Naive thymus-derived CD8-positive, alpha-beta T cell (primary cell): ENCODE data around the gene BRCA1. TPM values are rescaled to one million over a fixed set of nuclear protein-coding genes. Genes with fewer than 3 reads are reported as not detected.
A peak's percentile ranks its signal among the peaks of the same experiment; 100 is the strongest.
"Not testable (repeated sequence)": the region's sequence is repeated elsewhere in the genome, so short reads cannot be mapped to it uniquely, and the experiment has no call there.

Experiments
- ATAC-seq, 2 donors: fragments of 150-1000 bp; cut with Tn5 transposase in 1 of 2; sonication (Bioruptor Pico), chemical (Tn5 transposase) in 1 of 2; 1 replicate in 1 of 2; 2 replicates in 1 of 2; pipeline ENCODE4 v1.10.0; 2021; ENCODE audit warnings: mild to moderate bottlenecking in 2 of 2, moderate library complexity in 2 of 2
- POLR2A ChIA-PET: fragments of 350-600 bp; sonication (Branson Sonifier 250); formaldehyde crosslinking; loops from one replicate; lab custom pipeline; 2021; ENCODE audit warnings: antibody characterized with exemption; lab: Charles Lee
- DNase-seq, 10 donors: peaks; one replicate each; pipeline versions ENCODE4 v3.0.0 to v3.0.0-alpha.2; 2020 to 2022
- H3K27ac Mint-ChIP-seq, 10 donors: one replicate each; pipeline ENCODE4 v1.8.0; 2020 to 2022; ENCODE audit warnings: mild to moderate bottlenecking in 10 of 10, mixed read lengths in 10 of 10, moderate library complexity in 4 of 10, inconsistent platforms in 1 of 10
- H3K27me3 Mint-ChIP-seq, 5 donors: one replicate each; pipeline ENCODE4 v1.8.0; 2021 to 2022; ENCODE audit warnings: mixed read lengths in 5 of 5
- H3K36me3 Mint-ChIP-seq, 3 donors: one replicate each; pipeline ENCODE4 v1.8.0; 2020 to 2022; ENCODE audit warnings: mixed read lengths in 3 of 3, mild to moderate bottlenecking in 2 of 3, inconsistent platforms in 1 of 3
- H3K4me1 Mint-ChIP-seq, 4 donors: one replicate each; pipeline ENCODE4 v1.8.0; 2021 to 2022; ENCODE audit warnings: mixed read lengths in 4 of 4
- H3K4me3 Mint-ChIP-seq, 10 donors: one replicate each; pipeline ENCODE4 v1.8.0; 2020 to 2022; ENCODE audit warnings: mild to moderate bottlenecking in 10 of 10, mixed read lengths in 10 of 10, moderate library complexity in 6 of 10, inconsistent platforms in 1 of 10
- H3K9me3 Mint-ChIP-seq, 9 donors: one replicate each; pipeline ENCODE4 v1.8.0; 2020 to 2022; ENCODE audit warnings: mixed read lengths in 9 of 9, mild to moderate bottlenecking in 3 of 9, inconsistent platforms in 1 of 9, moderate library complexity in 1 of 9
- polyA plus RNA-seq, 3 donors: library from polyadenylated mRNA; unstranded; fragments of 300-500 nt; fragmentation: Illumina TruSeq; gene quantifications; one replicate each; pipeline ENCODE4 v1.2.3, GENCODE V29; 2021
- total RNA-seq, 8 experiments: library from RNA in 2 of 8; stranded (reverse) in 2 of 8; gene quantifications; one replicate each; pipeline ENCODE4 v1.2.3 and lab custom pipeline; 2021 to 2026

Gene BRCA1
- total and polyA plus RNA-seq, 5 experiments from 2014 or later = 0.35 to 6.2 (median 1.8) TPM

DNA sequence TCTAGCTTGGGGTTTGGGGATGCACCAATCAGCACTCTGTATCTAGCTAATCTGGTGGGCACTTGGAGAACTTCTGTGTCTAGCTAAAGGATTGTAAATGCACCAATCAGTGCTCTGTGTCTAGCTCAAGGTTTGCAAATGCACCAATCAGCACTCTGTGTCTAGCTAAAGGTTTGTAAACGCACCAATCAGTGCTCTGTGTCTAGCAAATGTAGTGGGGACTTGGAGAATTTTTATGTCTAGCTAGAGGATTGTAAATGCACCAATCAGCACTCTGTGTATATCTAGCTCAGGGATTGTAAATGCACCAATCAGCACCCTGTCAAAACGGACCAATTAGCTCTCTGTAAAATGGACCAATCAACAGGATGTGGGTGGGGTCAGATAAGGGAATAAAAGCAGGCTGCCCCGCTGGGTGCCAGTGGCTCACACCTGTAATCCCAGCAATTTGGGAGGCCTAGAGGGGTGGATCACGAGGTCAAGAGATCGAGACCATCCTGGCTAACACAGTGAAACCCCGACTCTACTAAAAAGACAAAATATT lies 2.2 kb upstream of the BRCA1 start:
- peaks cover 16 to 42% (median 36%) of the 10 kb centered on the region in 4 donors for H3K4me1 Mint-ChIP-seq
- H3K36me3 Mint-ChIP-seq = peaks cover 0 to 27% (median 9%) of the 10 kb centered on the region in 3 donors
- H3K9me3 Mint-ChIP-seq, DNase-seq, H3K27me3 Mint-ChIP-seq, ATAC-seq: not testable (repeated sequence)
- peak overlapping the region; percentile 39 to 78 (median 70) for H3K4me3 Mint-ChIP-seq
- peak overlapping the region in 6 of 10 donors; percentile 19 to 82 (median 61) for H3K27ac Mint-ChIP-seq
- POLR2A ChIA-PET = interaction anchor here (0.8 to 1.0 kb wide), 2 partner anchors 44 to 129 kb away, joined by 3 to 4 read pairs; partner anchors contain the start of genes NBR1 and RPL27

DNA sequence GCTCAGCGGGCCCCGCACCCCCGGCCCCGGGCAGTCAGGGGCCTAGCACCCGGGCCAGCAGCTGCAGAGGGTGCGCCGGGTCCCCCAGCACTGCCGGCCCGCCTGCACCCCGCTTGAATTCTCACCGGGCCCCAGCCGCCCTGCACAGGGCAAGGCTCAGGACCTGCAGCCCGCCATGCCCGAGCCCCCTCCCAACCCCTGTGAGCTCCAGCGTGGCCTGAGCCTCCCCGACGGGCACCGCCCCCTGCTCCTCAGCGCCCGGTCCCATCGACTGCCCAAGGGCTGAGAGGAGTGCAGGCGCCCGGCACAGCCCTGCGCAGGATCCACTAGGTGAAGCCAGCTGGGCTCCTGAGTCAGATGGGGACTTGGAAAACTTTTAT lies 1.7 kb upstream of the BRCA1 start:
- peaks cover 0 to 22% (median 9%) of the 10 kb centered on the region in 3 donors for H3K36me3 Mint-ChIP-seq
- H3K27ac Mint-ChIP-seq = peak overlapping the region in 4 of 10 donors; percentile 53 to 82 (median 74)
- POLR2A ChIA-PET = interaction anchor here (0.8 kb wide), 2 partner anchors 102 to 129 kb away, joined by 3 read pairs; partner anchors contain the start of genes RND2 and RPL27
- DNase-seq (no peak), ATAC-seq (no peak)
- peak overlapping the region in 9 of 10 donors; percentile 39 to 78 (median 72) for H3K4me3 Mint-ChIP-seq
- H3K4me1 Mint-ChIP-seq = peaks cover 16 to 42% (median 36%) of the 10 kb centered on the region in 4 donors
- H3K27me3 Mint-ChIP-seq = no peaks in the 10 kb centered on the region
- H3K9me3 Mint-ChIP-seq = no peaks in the 10 kb centered on the region

- Mint-ChIP-seq H3K27me3 (no peaks in the 10 kb centered on the region), H3K4me3 (peak overlapping the region; percentile 91 to 99 (median 97)), H3K36me3 (peaks cover 0 to 19% (median 9%) of the 10 kb centered on the region in 3 donors), H3K27ac (peak overlapping the region; percentile 89 to 98 (median 96)), H3K9me3 (no peaks in the 10 kb centered on the region), H3K4me1 (peaks cover 16 to 42% (median 36%) of the 10 kb centered on the region in 4 donors)
- POLR2A ChIA-PET = interaction anchor here (0.8 to 2.0 kb wide), 4 partner anchors 101 to 242 kb away, joined by 3 to 9 read pairs (median 4); partner anchors contain the start of genes RND2 and RPL27
- no peak for ATAC-seq
- DNase-seq = peak in 1 of 10 donors; percentile 1
These were observed 1.1 kb upstream of the BRCA1 start for GRCh38 chr17:43125967-43126910.

DNA sequence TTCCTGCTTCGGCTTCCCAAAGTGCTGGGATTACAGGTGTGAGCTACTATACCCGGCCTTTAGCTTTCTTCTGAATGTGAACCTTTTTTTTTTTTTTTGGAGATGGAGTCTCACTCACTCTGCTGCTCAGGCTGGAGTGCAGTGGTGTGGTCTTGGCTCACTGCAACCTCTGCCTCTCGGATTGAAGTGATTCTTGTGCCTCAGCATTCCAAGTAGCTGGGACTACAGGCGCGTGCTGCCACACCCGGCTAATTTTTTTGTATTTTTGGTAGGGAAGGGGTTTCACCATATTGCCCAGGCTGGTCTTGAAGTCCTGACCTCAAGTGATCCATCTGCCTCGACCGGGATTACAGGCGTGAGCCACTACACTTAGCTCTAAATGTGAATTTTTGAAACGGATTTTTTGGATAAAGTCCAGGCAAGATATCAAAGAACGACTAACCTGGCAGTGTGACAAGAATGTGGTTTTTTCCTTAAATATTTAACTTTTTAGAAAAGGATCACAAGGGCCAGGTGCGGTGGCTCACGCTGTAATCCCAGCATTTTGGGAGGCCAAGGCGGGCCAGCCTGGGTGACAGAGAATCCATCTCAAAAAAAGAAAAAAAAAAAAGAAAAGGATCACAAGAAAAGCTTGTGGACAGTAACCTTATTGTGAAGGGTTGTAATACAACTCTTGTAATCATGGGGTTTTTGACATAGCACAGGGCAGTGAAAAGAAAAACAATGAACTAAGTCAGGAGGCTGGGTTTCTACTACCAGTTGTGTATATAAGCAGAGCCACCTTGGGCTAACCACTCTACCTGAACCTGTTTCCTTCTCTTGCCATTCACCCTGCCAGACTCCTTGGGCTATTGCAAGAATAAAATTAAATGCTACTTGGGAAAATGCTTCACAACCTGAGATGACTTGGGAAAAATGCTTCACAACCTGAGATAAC lies 6.2 kb downstream of the BRCA1 start:
- H3K4me1 Mint-ChIP-seq = no peaks in the 10 kb centered on the region
- POLR2A ChIA-PET = interaction anchor here (0.7 kb wide), 1 partner anchor 15 kb away, joined by 4 read pairs; no protein-coding TSS in a partner anchor
- no peak overlapping the region for H3K4me3 Mint-ChIP-seq
- no peaks in the 10 kb centered on the region for H3K9me3 Mint-ChIP-seq
- no peak for ATAC-seq
- no peaks in the 10 kb centered on the region for H3K27me3 Mint-ChIP-seq
- no peaks in the 10 kb centered on the region for H3K36me3 Mint-ChIP-seq
- H3K27ac Mint-ChIP-seq = no peak overlapping the region
- DNase-seq = no peak

GRCh38 chr17:43114151-43114552 lies 11.0 kb downstream of the BRCA1 start:
- H3K9me3 Mint-ChIP-seq = no peaks in the 10 kb centered on the region

GRCh38 chr17:43106552-43106951 lies 18.6 kb downstream of the BRCA1 start:
- POLR2A ChIA-PET = no interaction called here
- ATAC-seq = no peak
- no peaks in the 10 kb centered on the region for H3K4me1 Mint-ChIP-seq
- no peak overlapping the region for H3K4me3 Mint-ChIP-seq
- DNase-seq = no peak
- peaks cover 0 to 6% (median 4%) of the 10 kb centered on the region in 3 donors for H3K36me3 Mint-ChIP-seq
- no peaks in the 10 kb centered on the region for H3K27me3 Mint-ChIP-seq
- H3K27ac Mint-ChIP-seq = no peak overlapping the region
- H3K9me3 Mint-ChIP-seq = no peaks in the 10 kb centered on the region

More at GRCh38 chr17:43114151-43114552, 11.0 kb downstream of the BRCA1 start:
- Mint-ChIP-seq H3K4me3 (no peak overlapping the region), H3K27ac (no peak overlapping the region), H3K4me1 (no peaks in the 10 kb centered on the region), H3K27me3 (no peaks in the 10 kb centered on the region), H3K36me3 (peaks cover 0 to 2% (median 0%) of the 10 kb centered on the region in 3 donors)
- DNase-seq = no peak
- POLR2A ChIA-PET = no interaction called here
- ATAC-seq = no peak

DNA sequence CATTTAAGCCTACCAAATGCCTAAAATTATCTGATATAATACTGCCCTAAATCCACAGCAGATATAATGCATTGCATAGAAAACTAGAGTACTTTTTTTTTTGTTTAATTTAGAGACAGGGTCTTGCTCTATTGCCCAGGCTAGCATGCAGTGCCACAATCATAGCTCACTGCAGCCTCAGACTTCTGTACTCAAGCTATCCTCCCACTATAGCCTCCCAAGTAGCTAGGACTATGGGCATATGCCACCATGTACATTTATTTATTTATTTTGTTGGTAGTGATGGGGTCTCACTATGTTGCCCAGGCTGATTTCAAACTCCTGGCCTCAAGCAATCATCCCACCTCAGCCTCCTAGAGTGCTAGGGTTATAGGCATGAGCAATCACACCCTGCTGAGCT lies 20.0 kb downstream of the BRCA1 start:
- Mint-ChIP-seq H3K27me3 (no peaks in the 10 kb centered on the region), H3K36me3 (peaks cover 0 to 6% (median 4%) of the 10 kb centered on the region in 3 donors), H3K4me3 (no peak overlapping the region), H3K9me3 (no peaks in the 10 kb centered on the region), H3K4me1 (no peaks in the 10 kb centered on the region), H3K27ac (no peak overlapping the region)
- no peak for ATAC-seq
- POLR2A ChIA-PET = no interaction called here
- DNase-seq = no peak

DNA sequence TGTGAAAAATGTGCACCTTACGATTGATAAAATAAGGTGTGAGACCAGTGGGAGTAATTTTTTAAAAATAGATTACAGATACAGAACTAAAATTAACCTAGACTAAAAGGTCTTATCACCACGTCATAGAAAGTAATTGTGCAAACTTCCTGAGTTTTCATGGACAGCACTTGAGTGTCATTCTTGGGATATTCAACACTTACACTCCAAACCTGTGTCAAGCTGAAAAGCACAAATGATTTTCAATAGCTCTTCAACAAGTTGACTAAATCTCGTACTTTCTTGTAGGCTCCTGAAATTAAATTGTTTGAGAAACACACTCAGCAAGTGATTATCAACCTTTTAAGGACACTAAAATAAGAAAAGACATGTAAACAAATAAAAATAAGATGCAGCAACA lies 20.5 kb downstream of the BRCA1 start:
- Mint-ChIP-seq H3K9me3 (no peaks in the 10 kb centered on the region), H3K27ac (no peak overlapping the region), H3K4me1 (no peaks in the 10 kb centered on the region), H3K4me3 (no peak overlapping the region), H3K27me3 (no peaks in the 10 kb centered on the region), H3K36me3 (peaks cover 0 to 6% (median 4%) of the 10 kb centered on the region in 3 donors)
- ATAC-seq = no peak
- POLR2A ChIA-PET = interaction anchor here (0.6 kb wide), 1 partner anchor 14 kb away, joined by 4 read pairs; no protein-coding TSS in a partner anchor
- DNase-seq = no peak

DNA sequence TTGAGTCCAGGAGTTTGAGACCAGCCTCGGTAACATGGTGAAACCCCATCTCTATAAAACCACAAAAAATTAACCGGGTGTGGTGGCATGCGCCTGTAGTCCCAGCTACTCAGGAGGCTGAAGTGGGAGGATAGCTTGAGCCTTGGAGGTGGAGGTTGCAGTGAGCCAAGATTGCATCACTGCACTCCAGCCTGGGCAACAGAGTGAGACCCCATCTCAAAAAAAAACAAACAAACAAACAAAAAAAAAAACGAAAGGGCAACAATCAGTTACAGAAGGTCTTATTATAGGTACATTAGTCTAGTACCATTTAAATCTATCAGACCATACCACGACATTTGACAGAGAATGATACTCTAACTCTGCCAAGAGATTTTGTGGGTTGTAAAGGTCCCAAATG lies 29.8 kb downstream of the BRCA1 start:
- DNase-seq, H3K36me3 Mint-ChIP-seq, H3K4me3 Mint-ChIP-seq, H3K9me3 Mint-ChIP-seq, H3K27ac Mint-ChIP-seq, H3K4me1 Mint-ChIP-seq, H3K27me3 Mint-ChIP-seq, ATAC-seq, POLR2A ChIA-PET: not testable (repeated sequence)

GRCh38 chr17:43094129-43094835 lies 30.9 kb downstream of the BRCA1 start:
- no peaks in the 10 kb centered on the region for H3K4me1 Mint-ChIP-seq
- H3K9me3 Mint-ChIP-seq = no peaks in the 10 kb centered on the region
- POLR2A ChIA-PET = no interaction called here
- H3K27me3 Mint-ChIP-seq = no peaks in the 10 kb centered on the region
- H3K27ac Mint-ChIP-seq = no peak overlapping the region
- no peak for DNase-seq
- peaks cover 0 to 6% (median 0%) of the 10 kb centered on the region in 3 donors for H3K36me3 Mint-ChIP-seq
- H3K4me3 Mint-ChIP-seq = no peak overlapping the region
- no peak for ATAC-seq

GRCh38 chr17:43092901-43093300 lies 32.3 kb downstream of the BRCA1 start:
- H3K27ac Mint-ChIP-seq = no peak overlapping the region
- ATAC-seq (no peak), DNase-seq (no peak)
- H3K4me1 Mint-ChIP-seq = no peaks in the 10 kb centered on the region
- H3K9me3 Mint-ChIP-seq = no peaks in the 10 kb centered on the region
- no peaks in the 10 kb centered on the region for H3K27me3 Mint-ChIP-seq
- H3K36me3 Mint-ChIP-seq = peaks cover 0 to 6% (median 0%) of the 10 kb centered on the region in 3 donors
- POLR2A ChIA-PET = no interaction called here
- no peak overlapping the region for H3K4me3 Mint-ChIP-seq
